Esophagus muscularis mucosa (tissue), 3 donors: ENCODE results near the gene FZD10.

ENCODE experiments used
- CTCF ChIP-seq, 3 experiments: fragments of 200-600 bp in 2 of 3; fragments of 450-650 bp in 1 of 3; sonication (generic) in 2 of 3; IDR thresholded peaks; one replicate each; pipeline ENCODE4 v1.5.1; 2017 to 2019; ENCODE audit warnings: antibody characterized with exemption in 3 of 3, mild to moderate bottlenecking in 2 of 3, moderate library complexity in 1 of 3
- POLR2AphosphoS5 ChIP-seq, 2 donors: sonication (generic); formaldehyde crosslinking; IDR thresholded peaks; one replicate each; pipeline ENCODE4 v1.6.1; 2017; ENCODE audit warnings: antibody characterized with exemption in 2 of 2

- TF ChIP-seq CTCF (IDR thresholded peaks at IDR 0.05) (no peak), POLR2AphosphoS5 (IDR thresholded peaks at IDR 0.05) (no peak)
These were observed 28.3 kb upstream of the FZD10 start for GRCh38 chr12:130133851-130134562.
